ENCODE measurements around the gene MROH9.
"Not testable (repeated sequence)": the region's sequence is repeated elsewhere in the genome, so short reads cannot be mapped to it uniquely, and the experiment has no call there.

The MROH9 gene

GRCh38 chr1:170935231-170935630, at the start of gene MROH9:
Gene MROH9 (plus strand): TSS chr1:170935534. CDS start chr1:170945557, 10,023 bp downstream.
- no peak for DNase-seq

- no peak for DNase-seq
These were observed 49.8 kb upstream of the MROH9 start for GRCh38 chr1:170885551-170885950.

- DNase-seq: no peak
These were observed 48.9 kb upstream of the MROH9 start for GRCh38 chr1:170886460-170886859.

- DNase-seq: no peak
These were observed 47.6 kb upstream of the MROH9 start for GRCh38 chr1:170887726-170888125.

GRCh38 chr1:170891872-170892271, 43.5 kb upstream of the MROH9 start:
- no peak for DNase-seq

- DNase-seq: no peak
These were observed 41.6 kb upstream of the MROH9 start for GRCh38 chr1:170893655-170894297.

- DNase-seq: no peak
These were observed 31.4 kb upstream of the MROH9 start for GRCh38 chr1:170903961-170904360.

GRCh38 chr1:170908942-170909341, 26.4 kb upstream of the MROH9 start:
- DNase-seq: no peak

- peak; percentile 89 for DNase-seq
These were observed 25.1 kb upstream of the MROH9 start for GRCh38 chr1:170910273-170910672.

GRCh38 chr1:170917373-170917772, 18.0 kb upstream of the MROH9 start:
- DNase-seq: no peak

GRCh38 chr1:170924656-170925055, 10.7 kb upstream of the MROH9 start:
- DNase-seq: not testable (repeated sequence)

- peak; percentile 28 for DNase-seq
These were observed 7.1 kb upstream of the MROH9 start for GRCh38 chr1:170927955-170928840.

GRCh38 chr1:170929412-170929834, 5.9 kb upstream of the MROH9 start:
- DNase-seq: no peak

- DNase-seq: peak; percentile 66
These were observed 5.3 kb upstream of the MROH9 start for GRCh38 chr1:170929835-170930554.

GRCh38 chr1:170931650-170932049, 3.7 kb upstream of the MROH9 start:
- DNase-seq: no peak

- DNase-seq: no peak
These were observed 3.1 kb upstream of the MROH9 start for GRCh38 chr1:170932236-170932635.

- no peak for DNase-seq
These were observed 2.9 kb downstream of the MROH9 start for GRCh38 chr1:170938281-170938680.

- no peak for DNase-seq
These were observed 4.1 kb downstream of the MROH9 start for GRCh38 chr1:170939476-170939875.

GRCh38 chr1:170951744-170952143, 16.4 kb downstream of the MROH9 start:
- not testable (repeated sequence) for DNase-seq

GRCh38 chr1:170959385-170959784, 24.1 kb downstream of the MROH9 start:
- DNase-seq: peak; percentile 77

- no peak for DNase-seq
These were observed 29.2 kb downstream of the MROH9 start for GRCh38 chr1:170964506-170964905.

GRCh38 chr1:170967042-170967910, 31.9 kb downstream of the MROH9 start:
- peak; percentile 50 for DNase-seq

Data from HCEC 1CT (cell line).